Measurements from ENCODE around the gene NSG1.
"Not testable (repeated sequence)": the region's sequence is repeated elsewhere in the genome, so short reads cannot be mapped to it uniquely, and the experiment has no call there.

The NSG1 gene

GRCh38 chr4:4417886-4418285, 31.0 kb downstream of the NSG1 start:
- DNase-seq, result no peak

GRCh38 chr4:4418676-4419390, 31.9 kb downstream of the NSG1 start:
- no peak for DNase-seq

DNA sequence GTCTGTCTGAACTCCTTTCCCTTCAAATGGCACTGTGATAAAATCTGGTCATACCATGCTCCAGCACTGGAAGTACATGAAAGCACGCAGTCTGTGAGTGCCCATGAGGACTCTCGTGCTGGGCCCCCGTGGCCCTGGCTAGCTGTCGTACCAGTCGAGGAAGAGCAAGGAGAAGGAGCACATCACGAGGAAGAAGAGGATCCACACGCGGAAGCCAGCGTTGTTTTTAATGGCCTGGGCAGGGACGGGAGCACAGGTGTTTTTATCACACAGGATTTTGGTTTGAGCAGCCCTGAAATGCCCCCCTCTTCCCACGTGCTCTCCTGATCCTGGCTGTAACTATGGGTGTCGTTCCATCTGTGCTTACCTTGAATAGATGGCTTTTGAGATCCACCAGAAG, 33.0 kb downstream of the NSG1 start:
- DNase-seq, result no peak

DNA sequence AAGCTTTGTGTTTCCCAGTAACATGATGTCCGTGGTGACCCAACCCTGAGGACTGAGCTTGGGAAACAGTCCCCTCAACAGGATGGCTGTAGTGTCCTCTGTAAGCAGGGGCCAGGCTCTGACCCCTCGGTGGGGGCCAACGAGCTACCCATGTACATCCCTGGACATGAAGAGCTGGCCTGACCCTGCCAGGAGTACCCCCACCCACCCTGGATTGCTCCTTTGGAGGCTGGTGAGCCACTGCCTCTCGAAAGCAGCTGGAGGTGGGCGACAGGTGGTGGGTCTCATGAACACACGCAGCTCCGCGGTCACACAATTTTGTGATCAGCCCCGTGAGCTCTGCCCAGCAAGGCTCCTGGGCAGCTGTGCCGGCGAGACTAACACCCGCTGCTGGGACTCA, 33.5 kb downstream of the NSG1 start:
- no peak for DNase-seq

DNA sequence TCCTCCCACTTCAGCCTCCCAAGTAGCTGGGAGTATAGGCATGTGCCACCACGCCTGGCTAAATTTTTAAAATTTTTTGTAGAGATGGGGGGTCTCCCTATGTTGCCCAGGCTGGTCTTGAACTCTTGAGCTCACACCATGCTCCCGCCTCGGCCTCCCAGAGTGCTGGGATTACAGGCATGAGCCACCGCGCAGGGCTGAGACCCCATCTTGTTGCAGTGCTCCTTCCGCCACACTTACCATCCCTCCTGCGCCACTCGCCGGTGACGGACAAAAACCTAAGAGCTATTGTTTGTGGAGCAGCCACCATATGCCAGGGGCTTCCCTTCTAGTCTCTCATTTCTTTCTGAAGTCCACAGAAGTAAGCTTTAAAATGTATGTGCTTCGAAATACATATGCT, 34.5 kb downstream of the NSG1 start:
- no peak for DNase-seq

DNA sequence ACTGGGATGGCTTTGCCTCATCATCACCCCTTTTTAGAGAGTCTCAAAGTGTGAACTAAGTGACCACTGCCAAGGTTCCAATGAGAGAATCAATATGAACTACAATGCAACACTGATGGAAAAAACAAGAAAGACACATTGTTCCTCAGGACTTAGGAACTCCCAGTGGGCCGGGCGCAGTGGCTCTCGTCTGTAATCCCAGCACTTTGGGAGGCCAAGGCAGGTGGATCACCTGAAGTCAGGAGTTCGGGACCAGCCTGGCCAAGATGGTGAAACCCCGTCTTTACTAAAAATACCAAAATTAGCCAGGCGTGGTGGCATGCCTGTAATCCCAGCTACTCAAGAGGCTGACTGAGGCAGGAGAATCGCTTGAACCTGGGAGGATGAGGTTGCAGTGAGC, 35.2 kb downstream of the NSG1 start:
- not testable (repeated sequence) for DNase-seq

DNA sequence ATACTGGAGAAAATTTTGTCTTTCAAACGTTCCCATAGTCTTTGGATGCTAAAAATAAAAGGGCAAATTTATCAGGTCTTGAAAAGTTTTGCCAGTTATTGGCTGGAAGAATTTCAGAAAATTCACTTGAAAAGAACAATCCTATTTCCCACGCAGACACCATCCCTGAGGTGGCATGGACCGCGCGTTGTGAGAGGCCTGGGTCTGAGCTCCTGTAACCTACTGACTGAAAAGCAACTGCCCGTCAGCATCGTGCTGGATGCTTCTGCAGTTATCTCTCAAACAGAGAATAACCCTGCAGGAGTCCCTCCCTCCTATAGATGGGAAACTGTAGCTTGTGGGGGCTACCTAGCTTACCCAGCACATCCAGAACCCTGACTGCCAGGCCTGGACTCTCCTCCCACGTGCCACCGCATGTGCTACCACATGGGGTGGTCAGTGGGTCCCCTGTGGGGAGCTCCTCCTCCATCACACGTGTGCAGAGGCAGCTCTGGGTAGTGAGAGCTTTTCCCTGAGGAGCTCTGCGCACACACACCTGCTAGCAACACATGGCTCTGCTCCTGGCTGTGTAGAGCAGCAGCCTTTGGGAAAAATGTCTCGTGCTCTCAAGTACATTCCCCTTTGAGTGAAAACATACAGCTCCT, 36.1 kb downstream of the NSG1 start:
- no peak for DNase-seq

- DNase-seq, result no peak
These were observed 37.0 kb downstream of the NSG1 start for GRCh38 chr4:4423706-4424498.

- no peak for DNase-seq
These were observed 37.7 kb downstream of the NSG1 start for GRCh38 chr4:4424499-4425115.

DNA sequence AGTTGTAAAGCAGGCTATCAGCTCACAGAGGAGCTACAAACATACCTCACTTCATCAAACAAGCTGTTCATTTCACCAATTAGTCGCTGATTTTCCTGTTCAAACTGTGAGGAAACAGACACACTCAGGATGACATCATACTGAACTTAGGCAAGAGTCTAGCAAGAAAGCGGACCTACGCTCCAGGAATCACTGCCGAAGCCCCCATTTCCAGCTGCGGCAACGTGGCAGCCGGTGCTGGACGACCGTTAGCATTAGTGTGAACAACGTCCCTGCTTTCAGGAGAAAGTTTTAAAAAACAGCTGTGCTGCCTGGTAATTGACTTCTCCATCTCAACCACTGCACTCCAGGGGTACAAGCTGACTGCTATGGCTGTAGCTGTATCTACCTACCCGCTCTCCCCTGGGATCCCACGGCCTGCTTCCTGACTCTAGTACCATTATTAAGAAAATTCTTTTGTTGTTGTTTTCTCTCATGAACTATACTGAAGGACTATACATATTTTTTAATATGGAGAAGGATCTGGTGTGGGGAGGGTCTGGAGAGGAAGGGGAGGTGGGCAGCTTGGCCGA, 38.3 kb downstream of the NSG1 start:
- no peak for DNase-seq

GRCh38 chr4:4425696-4426095, 38.8 kb downstream of the NSG1 start:
- DNase-seq, result no peak

GRCh38 chr4:4426511-4427120, 39.7 kb downstream of the NSG1 start:
- no peak for DNase-seq

GRCh38 chr4:4427121-4427870, 40.4 kb downstream of the NSG1 start:
- DNase-seq, result no peak

- DNase-seq, result no peak
These were observed 41.0 kb downstream of the NSG1 start for GRCh38 chr4:4427886-4428285.

DNA sequence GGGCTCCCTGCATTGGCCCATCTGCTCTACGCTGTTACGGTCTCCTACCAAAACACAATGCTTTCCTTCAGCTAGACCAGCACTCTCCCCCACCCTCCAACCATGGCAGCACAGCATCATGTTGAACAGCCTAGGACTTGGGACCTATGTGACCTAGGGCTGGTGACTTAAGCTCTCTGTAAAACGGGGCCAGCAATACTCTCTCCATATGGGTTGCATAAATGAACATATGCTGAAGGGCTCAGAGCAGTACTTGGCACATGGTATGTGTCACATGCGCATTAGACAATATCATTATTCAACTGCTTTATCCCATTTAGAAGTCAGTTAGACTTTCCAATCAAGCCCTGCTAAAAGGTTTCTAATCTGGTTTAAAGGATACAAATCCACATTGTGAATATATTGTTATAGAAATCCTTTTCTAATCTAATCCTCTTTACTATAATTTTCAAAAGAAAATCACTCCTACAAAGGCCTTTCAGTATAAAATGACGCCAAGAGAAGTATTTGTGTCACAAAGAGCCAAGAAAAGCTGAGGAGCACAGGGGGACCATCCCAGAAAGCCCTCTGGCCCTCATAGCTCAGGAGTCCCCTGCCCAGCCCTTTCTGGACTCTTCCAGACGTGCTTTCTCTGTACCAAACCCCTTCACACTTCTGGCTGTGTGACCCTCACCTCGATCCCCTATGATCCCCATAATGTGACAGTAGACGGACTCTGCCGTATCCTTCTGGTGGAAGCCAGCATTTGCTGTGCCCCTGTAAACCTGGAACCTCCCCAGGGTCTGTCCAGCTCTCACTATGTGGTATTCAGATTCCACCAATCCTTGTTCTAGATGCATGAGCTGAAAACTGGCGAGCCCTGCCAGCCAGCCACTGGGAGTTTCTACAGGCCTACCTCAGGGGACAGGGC, 42.3 kb downstream of the NSG1 start:
- no peak for DNase-seq

DNA sequence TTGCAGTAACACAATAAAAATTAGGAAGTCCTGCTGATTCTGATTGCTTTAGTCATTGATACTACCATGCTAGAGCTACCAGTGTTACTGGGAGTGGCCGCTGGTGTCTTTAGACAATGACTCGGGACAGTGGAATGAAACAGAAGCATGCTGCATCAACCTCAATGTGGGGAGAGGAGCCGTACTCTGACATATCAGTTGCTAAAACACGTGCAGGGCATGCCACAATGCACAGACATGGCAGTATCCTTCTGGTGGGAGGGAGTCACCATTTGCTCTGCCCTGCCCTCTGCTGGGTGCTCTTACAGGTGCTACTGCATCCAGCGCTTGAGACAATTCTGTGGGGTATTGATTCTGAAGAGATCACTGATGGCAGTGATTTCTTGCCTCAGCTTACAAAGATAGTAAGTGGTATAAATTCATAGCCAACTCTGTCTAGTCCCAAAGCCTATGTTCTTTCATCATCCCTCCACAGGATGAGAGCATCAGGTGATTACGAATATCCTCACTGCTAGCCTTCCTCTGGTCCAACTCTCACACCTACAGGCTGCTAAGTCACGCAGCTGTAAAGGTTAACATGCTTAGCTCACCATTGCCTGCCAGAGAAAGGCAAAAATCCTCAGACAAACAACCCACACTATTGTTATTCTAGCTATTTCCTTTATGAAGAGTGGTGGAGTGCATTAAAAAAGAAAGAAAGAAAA, 43.7 kb downstream of the NSG1 start:
- no peak for DNase-seq

DNA sequence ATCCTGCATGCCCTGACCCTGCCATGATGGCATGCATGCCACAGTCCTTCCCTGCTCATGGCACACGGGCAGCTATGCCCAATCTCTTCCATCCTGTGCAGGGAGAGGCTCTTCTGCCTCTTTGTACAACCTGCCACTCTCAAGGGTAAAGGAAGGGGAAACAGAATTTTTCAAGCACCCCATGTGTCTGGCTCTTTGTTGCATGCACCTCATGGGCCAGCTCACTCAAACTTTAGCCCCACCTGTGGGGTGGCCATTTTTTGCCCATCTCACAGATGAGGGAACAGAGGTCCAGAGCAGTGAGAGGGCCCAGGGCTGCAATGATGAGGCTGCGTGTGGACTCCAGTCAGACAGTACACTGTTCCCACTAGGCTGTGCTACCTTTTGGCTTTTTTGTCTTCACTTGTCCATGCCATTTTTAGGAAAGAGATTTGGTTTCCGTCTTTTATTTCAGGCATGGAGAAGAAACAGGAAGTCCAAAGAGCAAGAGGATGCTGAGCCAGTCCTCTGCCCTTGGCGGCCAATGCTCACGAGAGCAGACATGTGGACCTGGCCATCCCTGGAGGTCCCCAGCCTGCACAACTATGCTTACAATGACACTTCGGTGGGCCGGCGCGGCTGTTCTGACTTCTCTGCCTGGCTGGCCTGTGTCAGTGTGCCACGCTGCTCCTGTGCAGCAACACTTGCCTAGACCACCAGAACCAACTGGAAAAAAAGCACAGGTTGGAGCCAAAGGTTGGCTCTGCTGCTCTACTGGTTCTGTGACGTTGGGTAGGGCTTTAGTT, 45.6 kb downstream of the NSG1 start:
- no peak for DNase-seq

- no peak for DNase-seq
These were observed 47.0 kb downstream of the NSG1 start for GRCh38 chr4:4433941-4434340.

- DNase-seq, result no peak
These were observed 49.4 kb downstream of the NSG1 start for GRCh38 chr4:4436244-4436823.

Measured in NCI-H2029 (cell line).